ENCODE data around the gene ZFP3.
"Not testable (repeated sequence)": the region's sequence is repeated elsewhere in the genome, so short reads cannot be mapped to it uniquely, and the experiment has no call there.

Gene ZFP3

DNA sequence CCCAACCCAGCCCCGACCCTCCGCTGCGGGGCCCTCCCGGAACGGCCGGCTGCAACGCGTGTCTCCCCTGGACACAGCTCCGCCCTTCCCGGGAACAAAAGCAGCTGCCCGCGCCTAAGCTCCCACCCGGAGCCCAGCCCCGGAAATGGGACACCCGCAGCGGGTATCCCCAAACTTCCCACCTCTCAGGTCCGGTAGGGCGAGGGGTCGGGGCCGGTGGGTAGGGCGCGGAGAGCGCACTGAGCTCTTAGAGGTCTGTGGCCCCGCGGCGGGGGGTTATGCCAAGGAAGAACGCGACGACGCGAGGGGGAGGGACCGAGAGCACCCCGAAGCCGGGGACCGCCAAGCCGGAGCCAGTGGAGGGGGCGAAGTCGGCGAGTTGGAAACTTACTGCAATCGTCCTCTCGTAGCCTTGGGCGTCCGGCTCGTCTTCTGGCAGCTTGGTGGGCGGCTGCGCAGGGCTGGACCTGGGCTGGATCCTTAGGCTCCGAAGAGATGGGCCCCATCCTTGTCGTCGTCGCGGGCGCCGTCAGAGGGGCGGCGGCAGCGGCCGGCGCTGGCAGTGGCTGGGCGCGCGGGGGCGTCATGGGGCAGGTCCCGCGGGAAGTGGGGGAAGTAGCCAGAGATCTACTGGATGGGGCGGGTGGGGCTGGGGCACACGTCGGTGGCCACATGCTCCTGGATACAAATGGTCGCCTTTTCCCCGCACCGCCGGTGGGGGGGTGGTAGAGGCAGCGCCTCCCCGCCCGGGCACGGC is 44.5 kb downstream of the ZFP3 start:
- no peak overlapping the region for H3K27ac ChIP-seq
- TF ChIP-seq, protein P1, sequence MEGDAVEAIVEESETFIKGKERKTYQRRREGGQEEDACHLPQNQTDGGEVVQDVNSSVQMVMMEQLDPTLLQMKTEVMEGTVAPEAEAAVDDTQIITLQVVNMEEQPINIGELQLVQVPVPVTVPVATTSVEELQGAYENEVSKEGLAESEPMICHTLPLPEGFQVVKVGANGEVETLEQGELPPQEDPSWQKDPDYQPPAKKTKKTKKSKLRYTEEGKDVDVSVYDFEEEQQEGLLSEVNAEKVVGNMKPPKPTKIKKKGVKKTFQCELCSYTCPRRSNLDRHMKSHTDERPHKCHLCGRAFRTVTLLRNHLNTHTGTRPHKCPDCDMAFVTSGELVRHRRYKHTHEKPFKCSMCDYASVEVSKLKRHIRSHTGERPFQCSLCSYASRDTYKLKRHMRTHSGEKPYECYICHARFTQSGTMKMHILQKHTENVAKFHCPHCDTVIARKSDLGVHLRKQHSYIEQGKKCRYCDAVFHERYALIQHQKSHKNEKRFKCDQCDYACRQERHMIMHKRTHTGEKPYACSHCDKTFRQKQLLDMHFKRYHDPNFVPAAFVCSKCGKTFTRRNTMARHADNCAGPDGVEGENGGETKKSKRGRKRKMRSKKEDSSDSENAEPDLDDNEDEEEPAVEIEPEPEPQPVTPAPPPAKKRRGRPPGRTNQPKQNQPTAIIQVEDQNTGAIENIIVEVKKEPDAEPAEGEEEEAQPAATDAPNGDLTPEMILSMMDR (conservative IDR thresholded peaks at IDR 0.05) = no peak

DNA sequence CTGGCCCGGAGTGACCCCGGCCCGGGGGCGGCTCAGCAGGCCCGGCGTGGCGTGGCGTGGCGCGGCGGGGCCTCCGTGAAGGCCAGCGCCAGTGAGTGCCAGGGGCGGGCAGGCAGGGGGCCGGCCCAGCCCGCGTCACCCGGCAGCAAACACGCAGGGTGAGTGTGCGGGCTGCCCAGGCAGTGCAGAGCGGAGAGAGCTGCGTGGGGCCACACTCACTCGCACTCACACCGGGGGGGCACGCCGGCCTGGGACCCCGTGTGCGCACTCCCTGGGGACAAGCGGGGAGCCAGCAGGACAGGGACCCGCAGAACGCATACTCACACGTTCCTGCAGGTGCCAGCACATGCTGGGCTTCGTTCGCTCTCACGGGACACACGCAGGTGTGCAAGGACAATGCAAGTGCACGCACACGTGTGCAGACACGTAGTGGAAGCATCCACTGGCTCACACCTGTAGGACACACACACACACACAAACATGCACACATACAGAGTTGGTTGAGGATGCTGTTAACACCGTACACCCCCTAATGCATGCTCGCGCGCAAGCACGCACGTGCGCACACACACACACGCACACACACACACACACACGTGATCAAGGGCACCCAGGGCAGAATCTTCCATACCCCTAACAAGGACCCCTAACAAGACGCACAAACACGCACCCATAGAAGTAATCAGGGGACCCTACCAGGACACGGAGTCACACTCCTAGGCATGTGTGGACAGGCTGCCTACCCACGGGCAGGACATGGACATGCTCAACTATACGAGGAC is 45.3 kb downstream of the ZFP3 start:
- no peak overlapping the region for H3K27ac ChIP-seq
- TF ChIP-seq, protein P1 (conservative IDR thresholded peaks at IDR 0.05) = no peak

DNA sequence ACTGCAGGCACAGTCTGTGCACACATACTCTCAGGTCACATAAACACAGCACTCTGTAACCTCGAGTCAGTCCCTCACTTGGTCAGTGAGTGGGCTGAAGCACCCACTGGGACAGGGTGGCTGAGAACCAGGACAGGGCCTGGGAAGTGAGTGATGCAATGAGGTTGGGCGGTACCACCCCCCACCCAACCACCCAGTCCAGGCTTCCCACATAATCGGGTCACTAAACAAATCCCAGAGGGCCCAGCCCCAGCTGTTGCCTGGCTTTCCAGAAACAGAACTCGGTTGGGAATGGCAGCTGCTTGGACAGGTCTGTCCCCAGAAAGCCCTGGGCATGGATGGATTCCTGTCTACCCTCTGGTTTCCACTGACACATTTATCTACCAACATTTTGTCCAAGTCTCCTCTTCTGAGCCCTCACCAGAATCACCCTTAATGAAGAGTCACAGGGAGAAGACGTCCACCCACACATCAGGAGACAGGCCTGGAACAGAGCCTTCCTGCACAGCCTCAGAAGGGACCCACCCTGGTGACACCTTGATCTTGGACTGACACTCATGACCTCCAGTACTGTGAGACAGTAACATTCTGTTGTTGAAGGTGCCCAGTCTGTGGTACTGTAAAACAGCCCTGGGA is 46.0 kb downstream of the ZFP3 start:
- not testable (repeated sequence) for H3K27ac ChIP-seq

DNA sequence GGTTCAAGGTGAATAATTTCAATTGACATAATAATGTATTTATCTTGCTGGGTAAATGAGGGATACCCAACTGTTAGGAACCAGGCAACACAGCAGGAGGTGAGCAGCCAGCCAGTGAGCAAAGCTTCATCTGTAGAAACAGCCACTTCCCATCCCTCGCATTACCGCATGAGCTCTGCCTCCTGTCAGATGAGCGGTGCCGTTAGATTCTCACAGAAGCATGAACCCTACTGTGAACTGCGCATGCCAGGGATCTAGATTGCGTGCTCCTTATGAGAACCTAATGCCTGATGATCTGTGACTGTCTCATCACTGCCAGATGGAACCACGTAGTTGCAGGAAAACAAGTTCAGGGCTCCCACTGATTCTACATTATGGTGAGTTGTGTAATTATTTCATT is 46.6 kb downstream of the ZFP3 start:
- H3K27ac ChIP-seq = not testable (repeated sequence)

DNA sequence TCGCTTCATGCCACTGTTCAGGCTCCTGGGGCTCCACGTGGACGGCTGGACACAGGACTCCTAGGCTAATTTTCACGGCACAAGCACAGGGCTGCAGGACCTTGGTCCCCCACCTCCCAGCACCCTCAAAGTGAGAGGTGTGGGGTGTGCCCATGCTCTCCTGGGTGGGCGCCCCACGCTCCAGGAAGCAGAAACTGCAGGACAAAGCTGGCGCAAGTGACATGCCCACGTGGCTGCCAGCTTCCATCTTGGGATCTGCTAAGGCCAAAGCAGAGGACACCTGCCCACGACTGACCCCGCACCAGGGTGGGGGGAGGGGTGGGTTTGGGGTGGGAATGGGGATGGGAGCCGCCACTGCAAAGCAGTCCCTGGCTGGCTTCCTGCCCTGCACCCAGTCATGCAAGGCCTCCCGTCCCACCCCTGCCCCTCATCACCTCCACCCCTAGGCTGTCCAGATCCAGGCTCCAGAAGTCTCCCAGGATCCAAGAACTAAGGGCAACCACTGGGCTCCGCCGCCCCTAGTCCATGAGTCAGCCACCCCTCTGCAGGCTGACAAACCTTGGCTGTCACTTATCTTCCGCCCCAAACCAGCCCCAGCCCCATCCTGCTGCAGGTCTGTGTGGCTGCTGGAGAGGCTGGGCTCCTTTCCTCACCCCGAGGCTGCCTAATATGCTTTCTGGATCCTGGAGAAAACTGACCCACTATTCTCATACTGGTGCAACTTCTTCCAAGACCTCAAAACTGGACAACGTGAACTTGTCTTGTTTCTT is 48.6 kb downstream of the ZFP3 start:
- TF ChIP-seq, protein P1 (conservative IDR thresholded peaks at IDR 0.05) = no peak
- H3K27ac ChIP-seq = no peak overlapping the region

DNA sequence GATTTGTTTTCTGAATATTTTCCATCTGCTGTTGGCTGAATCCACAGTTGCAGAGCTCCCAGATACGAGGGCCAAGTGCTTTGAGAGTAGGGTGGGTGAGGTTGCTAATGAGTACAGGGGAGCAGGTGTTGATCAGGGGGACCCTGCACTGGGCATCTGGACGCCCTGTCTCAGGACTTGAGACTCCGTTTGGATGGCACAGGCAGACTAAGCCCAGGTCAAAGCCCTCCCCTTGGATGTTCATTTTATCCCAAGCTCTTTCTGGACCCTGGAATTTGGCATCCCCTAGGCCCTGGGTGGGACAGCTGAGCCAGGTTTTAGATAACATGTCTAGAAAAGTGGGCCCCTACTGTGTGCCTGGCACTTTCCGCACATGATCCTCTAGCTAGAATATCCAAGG is 49.6 kb downstream of the ZFP3 start:
- TF ChIP-seq, protein P1 (conservative IDR thresholded peaks at IDR 0.05) = no peak

DNA sequence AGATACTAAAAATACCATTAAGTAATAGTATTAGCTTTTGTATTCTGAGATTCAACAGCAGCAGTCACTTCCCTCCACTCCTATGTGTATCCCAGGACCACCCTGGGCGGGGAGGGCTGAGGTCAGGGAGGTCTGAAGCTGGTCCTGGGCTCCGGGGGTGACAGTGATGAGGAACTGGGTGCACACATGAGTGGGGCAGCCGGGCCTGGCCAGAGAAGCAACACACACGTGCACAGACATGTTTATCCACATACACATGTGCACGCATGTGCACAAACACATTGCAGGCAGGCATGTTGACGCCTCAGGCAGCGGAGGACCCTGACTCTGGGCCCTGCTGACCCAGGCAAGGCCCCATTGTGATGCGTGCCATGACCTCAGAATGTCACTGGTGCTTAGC is 50.1 kb downstream of the ZFP3 start:
- not testable (repeated sequence) for H3K27ac ChIP-seq

More for the DNA sequence above, 49.6 kb downstream of the ZFP3 start:
- H3K27ac ChIP-seq = no peak overlapping the region

DNA sequence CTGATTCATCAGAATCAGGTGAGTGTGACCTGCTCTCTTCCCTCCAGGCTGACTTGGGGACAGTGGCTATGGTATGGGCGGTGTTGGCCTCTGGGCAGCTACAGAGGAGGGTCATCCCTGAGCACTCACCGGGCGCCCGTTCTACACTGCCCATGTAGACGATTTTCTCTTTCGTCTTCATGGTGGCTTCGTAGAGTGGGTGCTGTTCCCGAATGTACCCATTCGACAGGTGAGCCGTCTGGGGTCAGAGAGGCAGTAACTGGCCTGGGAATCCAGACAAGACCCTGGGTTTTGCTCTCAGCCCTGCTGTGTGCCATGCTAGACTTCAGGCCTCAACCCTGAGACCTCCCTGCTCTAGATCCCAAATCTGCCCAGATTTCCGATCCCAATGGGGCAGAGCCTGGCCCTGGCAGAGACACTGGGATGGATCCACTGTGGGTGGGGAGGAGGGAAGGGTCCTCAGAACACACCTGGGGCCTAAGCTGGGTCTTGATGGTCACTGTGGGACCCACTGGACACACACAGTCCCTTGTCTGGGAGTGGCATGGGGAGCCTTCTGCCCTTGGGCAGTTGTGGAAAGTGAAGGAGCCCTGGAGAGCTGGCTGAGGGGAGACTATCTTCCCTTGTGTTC is 50.8 kb downstream of the ZFP3 start:
- H3K27ac ChIP-seq = no peak overlapping the region
- TF ChIP-seq, protein P1 (conservative IDR thresholded peaks at IDR 0.05) = no peak

DNA sequence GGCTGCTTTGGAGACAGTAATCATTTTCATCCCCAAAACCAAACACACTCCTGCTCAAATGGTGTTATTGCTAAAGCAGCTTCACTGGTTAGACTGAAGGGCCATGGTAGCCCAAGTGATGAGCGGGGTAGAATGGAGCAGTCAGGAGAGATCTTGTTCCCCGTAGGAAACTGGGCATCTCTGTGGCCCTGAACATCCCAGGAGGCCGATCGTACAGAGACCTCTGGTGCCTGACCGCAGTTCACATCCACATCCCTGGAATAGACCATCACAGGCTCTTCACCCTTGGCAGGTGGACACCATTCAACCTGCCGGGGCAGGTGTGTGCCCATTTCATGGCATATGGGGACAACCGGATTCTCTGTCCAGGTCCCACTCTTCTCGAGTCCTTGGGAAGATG is 51.5 kb downstream of the ZFP3 start:
- not testable (repeated sequence) for H3K27ac ChIP-seq

DNA sequence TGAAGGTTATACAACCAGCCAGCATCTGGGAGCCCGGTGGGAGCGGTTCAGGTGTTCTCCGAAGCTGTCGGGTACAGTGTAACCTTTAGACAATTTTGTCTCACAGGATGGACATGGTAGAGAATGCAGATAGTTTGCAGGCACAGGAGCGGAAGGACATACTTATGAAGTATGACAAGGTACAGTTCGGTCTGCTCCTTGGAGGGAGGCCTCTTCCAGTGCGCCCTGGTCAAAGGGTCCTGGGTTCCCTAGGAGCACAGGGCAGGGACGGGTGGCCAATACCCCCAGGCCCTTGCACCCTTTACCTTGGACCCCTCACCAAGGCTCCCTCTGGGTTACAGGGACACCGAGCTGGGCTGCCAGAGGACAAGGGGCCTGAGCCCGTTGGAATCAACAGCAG is 52.0 kb downstream of the ZFP3 start:
- not testable (repeated sequence) for H3K27ac ChIP-seq

DNA sequence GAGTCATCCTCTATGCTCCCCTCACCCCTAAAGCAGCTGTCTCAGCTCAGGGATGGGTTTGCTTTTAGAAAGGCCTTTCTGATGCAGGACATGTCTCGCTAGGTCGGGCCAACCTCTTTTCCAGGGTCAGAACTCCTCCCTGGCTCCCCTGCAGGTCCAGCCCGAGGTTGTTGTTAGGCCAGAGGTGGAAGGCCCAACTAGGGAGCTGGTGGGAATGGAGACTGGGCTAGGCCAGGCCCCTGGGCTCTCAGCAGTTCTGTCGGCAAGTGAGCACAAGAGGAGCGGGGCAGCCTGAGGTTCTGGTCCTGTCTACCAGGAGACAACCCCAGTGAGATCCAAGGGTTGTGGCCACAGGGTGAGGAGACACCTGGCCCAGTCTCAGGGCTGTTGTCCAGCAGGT is 52.4 kb downstream of the ZFP3 start:
- H3K27ac ChIP-seq = not testable (repeated sequence)
